T-helper 1 cell (primary cell): ENCODE data around the gene SPTSSA.
"Not testable (repeated sequence)": the region's sequence is repeated elsewhere in the genome, so short reads cannot be mapped to it uniquely, and the experiment has no call there.

Experiments
- DNase-seq, 5 donors: peaks; one replicate each; pipeline ENCODE4 v3.0.0-alpha.2; 2012 to 2020

The SPTSSA gene

DNA sequence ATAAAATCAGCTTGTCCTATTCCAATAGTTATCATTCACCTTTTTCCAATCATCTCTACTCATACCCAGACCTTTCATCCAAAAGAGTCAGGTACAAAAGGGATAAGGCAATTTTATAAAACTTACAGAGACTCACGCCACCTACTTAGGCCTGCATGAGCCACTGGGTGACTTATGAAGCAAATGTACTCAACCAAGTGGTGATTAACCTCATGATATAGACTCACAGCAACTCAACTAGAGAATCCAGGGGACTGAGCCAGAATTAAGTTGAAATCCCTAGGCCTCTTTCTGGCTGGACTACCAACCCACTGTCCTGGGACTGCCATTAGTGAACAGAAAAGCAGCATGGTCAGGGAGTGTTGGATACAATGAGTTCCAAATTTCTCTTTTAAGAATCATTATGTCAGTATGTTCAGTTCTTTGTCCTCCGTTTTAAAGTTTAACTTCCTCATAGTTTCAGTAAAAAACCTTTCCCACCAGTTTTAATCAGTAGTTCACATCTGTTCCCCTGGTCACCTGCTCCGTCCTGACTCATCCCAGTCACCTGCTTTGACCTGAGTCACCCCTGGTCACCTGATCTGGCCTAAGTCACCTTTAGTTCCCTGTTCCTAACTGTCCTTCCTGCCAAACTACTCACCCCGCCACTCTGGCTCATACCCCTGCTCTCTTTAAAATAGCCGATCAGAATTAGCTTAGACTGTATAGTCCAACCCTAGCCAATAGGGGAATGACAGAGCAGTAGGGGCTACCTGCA is 36.8 kb downstream of the SPTSSA start:
- no peak for DNase-seq

DNA sequence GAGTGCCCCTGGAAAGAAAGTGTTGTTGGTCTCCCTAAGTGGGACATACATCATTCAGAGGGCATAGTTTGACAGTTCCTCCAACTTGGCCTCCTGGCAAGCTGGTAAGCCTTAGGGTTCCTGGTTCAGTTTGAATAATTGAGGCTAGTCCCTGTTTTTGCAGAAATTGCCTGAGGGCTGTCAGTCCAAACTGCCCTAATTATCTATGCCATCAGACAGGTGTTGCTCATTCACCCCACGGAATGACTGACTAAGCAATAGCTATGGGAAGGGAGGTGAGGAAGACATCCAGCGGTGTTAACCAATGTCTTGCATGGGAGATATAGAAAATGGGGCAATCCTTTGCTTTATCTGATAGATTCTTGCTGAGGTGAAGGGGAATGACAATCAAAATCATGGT is 37.6 kb downstream of the SPTSSA start:
- DNase-seq: no peak

DNA sequence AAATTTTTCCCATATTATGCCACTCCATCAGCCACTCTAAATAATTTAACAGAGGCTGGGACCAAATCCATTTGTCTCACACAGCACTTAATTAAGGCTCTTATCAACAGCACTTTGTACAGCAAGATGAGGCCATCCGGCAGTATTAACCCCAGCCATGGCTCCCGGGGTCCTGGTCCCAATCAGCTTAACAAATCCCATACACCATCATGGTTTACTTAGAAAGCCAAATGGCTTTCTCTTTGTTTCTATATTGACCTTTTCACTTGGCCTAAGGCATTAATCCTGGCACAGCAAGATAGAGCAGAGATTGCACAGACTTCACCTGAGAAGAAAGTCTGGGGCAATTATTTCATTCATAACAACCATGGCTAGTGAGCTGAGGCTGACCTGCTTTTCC is 38.6 kb downstream of the SPTSSA start:
- DNase-seq: no peak

DNA sequence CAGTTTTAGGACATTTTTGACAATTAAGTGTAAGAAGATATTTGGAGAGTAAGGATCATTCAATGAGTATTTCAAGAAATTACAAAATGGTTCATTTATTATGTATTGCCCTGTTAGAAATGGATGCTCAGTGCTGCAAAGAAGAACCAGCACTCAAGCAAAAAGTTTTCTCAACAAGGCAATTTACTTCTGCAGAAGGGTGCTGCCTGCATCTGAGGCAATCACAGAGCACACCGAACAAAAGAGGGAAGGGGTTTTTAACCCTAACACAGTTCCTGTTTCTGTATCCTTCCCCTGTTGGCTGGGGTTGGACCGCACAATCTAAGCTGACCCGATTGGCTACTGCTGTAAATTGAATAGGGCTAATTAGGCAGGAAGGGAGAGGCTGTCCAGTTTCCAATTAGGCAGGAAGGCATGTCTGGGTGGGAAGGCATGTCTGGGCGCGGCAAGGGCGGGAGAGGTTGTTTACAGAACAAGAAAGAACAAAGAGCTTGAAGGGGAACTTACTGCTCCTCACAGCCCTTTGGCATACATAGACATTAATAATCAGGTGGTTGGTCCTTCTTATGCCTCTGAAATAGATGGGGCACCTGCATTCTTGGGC is 41.4 kb downstream of the SPTSSA start:
- no peak for DNase-seq

DNA sequence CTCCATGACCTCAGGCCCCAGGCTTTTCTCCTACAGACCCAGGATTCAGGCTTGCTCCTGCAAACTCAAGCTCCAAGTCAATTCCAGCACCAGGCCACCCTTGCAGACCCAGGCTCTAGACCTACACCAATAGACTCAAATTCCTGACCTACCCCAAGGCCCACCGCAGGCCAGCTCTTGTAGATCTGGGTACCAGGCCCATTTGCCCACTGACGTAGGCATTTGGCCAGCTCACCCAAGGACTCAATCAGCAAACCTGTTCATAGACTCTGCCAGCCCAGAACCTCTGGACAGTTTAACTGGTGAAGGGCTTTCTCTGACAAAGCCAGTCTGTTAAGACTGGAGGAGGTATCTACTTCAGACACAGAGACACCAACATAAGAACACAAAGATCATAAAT is 52.3 kb downstream of the SPTSSA start:
- DNase-seq: no peak

DNA sequence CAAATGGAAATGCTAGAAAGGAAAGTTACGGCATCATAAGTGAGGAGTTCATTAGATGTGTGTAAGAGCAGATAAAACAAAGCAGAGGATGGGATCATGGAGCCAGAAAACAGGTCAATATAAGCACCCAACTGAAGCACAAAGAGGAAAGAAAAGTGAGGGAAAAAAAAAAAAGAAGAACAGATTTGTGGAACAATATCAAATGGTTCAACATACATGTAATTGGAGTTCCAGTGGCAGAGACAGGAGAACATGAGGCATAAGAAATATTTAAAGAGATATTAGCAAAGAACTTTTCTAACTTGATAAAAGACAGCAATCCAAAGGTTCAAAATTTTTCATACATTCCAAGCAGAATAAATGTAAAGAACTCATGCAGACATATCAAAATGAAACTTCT is 54.1 kb downstream of the SPTSSA start:
- no peak for DNase-seq

DNA sequence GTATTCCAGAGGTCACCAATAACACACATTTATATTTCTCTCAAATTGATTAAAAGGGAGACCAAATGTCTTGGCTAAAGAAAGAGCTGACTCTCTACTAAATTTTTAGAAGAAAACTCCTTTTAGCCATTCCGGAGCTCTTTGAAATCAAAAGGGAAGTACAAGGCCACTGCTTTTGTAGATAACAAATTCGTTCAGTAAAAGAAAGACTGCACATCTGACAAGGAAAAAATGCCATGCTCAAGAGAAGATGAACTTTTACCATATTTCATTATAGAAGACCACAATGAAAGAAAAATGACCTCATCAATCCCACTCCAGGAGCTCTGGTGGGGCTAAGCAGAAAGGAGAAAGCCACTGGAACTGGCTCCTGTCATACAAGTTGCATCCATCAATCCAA is 57.6 kb downstream of the SPTSSA start:
- DNase-seq: no peak

DNA sequence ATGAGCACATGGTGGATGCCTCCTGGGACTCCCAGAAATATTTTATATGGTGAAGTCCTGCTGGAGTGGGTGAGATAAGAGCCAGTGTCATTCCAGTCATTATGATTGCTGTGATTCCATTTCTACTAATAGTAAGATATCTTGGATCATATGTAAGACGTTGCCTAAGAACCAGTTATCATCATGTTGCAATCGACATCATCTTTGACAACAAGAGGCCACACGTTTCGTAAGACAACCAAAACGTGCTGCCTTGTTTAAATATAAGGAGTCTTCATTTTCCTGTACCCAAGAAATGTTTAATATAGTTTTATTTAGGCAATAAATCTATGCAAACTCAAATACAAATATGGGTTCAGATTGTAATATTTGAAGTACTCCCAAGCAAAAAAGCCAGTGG is 58.4 kb downstream of the SPTSSA start:
- DNase-seq: no peak

DNA sequence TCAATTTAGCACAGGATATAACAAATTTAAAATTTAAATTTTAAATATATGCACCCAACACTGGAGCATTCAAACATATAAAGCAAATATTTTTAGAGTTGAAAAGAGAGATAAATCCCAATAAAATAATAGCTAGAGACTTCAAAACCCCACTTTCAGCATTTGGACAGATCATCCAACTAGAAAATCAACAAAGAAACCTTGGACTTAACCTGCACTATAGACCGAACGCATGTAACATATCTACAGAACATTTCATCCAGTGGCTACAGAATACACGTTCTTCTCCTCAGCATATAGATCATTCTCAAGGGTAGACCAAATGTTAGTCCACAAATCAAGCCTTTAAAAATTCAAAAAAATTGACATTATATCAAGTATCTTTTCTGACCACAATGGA is 64.0 kb downstream of the SPTSSA start:
- DNase-seq: no peak

DNA sequence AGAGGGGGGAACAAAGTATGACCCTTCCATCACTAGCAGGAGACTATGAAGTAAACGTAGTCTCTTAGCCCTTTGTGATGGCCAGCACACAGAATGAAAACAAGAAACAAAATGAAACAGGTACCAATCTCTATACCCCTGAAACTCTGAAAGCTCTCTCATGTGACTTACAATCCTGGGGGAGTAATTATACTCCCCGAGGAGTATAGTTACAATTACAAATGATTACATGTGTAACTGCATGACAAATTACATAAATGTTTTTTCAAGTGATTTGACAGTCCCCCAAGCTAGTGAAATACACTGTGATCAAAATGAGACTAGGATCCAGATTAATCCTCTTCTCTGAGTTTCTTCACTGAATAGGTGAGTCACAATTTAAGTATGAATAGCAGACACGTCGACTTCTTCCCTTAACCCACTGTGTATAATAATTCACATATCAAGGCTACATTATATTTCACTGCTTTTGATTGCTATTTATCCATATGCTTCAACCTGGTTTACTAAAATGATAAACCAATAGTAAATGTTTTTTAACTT is 74.0 kb downstream of the SPTSSA start:
- DNase-seq: no peak

DNA sequence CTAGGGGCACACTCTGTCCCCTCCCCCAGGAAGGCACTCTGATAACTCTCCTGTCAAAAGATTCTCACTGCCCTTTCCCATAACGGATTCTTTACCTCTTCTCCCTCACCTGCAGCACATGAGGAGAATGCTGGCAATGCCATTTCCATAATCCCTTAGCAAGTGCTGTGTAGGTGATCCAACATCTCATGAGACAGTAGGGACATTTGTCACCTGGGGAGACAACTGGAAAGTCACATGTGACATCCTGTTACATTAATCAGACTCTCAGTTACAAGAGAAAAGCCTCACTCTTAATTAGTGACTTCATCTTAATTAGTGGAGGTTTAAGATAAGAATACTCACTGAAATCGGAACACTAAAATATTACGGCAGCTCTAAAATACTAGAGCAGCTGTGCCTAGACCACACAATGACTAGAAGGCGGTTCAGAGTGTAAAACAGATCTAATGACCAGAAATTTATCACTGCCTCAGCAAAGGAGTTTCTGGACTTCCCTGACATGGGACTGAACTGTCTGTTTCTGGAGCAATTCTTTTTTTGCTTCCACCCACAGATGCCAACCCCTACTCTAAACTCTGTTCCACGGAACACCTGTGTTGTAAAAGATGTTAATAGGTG is 75.1 kb downstream of the SPTSSA start:
- DNase-seq: no peak

DNA sequence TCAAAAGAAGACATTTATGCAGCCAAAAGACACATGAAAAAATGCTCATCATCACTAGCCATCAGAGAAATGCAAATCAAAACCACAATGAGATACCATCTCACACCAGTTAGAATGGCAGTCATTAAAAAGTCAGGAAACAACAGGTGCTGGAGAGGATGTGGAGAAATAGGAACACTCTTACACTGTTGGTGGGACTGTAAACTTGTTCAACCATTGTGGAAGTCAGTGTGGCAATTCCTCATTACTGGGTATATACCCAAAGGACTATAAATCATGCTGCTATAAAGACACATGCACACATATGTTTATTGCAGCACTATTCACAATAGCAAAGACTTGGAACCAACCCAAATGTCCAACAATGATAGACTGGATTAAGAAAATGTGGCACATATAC is 76.2 kb downstream of the SPTSSA start:
- not testable (repeated sequence) for DNase-seq

DNA sequence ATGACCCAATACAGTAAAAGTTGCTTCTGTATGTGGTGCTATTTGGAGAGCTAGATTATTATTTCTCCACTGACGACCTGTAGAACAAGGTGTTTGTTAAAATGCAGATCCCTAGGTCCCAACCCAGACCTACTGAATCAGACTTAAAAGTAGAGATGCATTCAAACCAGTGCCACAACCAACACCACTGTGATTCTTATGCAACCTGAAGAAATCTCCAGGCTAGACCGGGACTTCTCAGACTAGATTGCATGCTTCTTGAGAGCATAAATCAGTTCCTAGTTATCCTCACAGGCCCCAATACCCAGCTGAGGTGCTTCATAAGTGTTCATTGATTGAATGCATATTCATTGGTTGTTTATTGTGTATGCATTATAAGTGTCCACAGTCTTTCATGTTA is 78.2 kb downstream of the SPTSSA start:
- DNase-seq: no peak
